GM12878 (cell line): ENCODE measurements around the gene FNDC3A. TPM values are rescaled to one million over a fixed set of nuclear protein-coding genes. Genes with fewer than 3 reads are reported as not detected.

Experiments
- ATAC-seq: fragments of 200-7000 bp; cut with Tn5 transposase; 3 replicates; pipeline ENCODE4 v1.9.1; 2020; ENCODE audit warnings: mild to moderate bottlenecking, moderate library complexity
- BruUV-seq: library from RNA; stranded (reverse); fragments of 400-500 nt; replicated peaks from 2 replicates; lab custom pipeline; 2021; lab: Mats Ljungman, UMichigan
- CTCF ChIA-PET: fragments of 300-600 bp; sonication (Branson Sonifier 250); formaldehyde crosslinking; extraction: SDS; loops from one replicate; lab custom pipeline; 2021; ENCODE audit warnings: inconsistent platforms; lab: Yijun Ruan, JAX
- POLR2A ChIA-PET: fragments of 350-600 bp; formaldehyde crosslinking; extraction: SDS; loops from one replicate; lab custom pipeline; 2021; ENCODE audit warnings: inconsistent platforms; lab: Charles Lee
- RAD21 ChIA-PET: fragments of 300-600 bp; sonication (Branson Sonifier 250); formaldehyde crosslinking; loops from one replicate; lab custom pipeline; 2023; ENCODE audit warnings: antibody characterized with exemption; ENCODE audit not compliant: unreplicated experiment; lab: Charles Lee
- SMC1A ChIA-PET: fragments of 300-600 bp; sonication (Branson Sonifier 250); formaldehyde crosslinking; loops from one replicate; lab custom pipeline; 2023; ENCODE audit not compliant: unreplicated experiment, uncharacterized antibody; lab: Charles Lee
- DNase-seq: peaks from one replicate; pipeline ENCODE4 v3.0.0-alpha.2; 2011; ENCODE audit warnings: low read depth, low spot score
- FAIRE-seq: peaks from 3 replicates; lab custom pipeline; 2011; peaks lifted over from hg19 to GRCh38; lab: Jason Lieb, UNC
- H2AFZ ChIP-seq: 2 replicates; pipeline ENCODE4 v1.6.0; 2011; ENCODE audit warnings: low read depth, low read length, control low read depth; ENCODE audit not compliant: control insufficient read depth
- H3K27ac ChIP-seq: 2 replicates; pipeline ENCODE4 v1.5.1; 2011; ENCODE audit warnings: control low read depth; ENCODE audit not compliant: control insufficient read depth, insufficient read depth
- H3K27me3 ChIP-seq, 2 experiments: replicated peaks in 1 of 2; 2 replicates each; pipeline versions ENCODE4 v1.6.0 to v1.6.1; 2011; ENCODE audit warnings: low read length in 1 of 2; ENCODE audit not compliant: control insufficient read depth in 2 of 2, insufficient read depth in 2 of 2
- H3K36me3 ChIP-seq, 2 experiments: 2 replicates each; pipeline ENCODE4 v1.5.1; 2011; ENCODE audit warnings: low read length in 1 of 2; ENCODE audit not compliant: control insufficient read depth in 2 of 2, insufficient read depth in 2 of 2
- H3K4me1 ChIP-seq: 2 replicates; pipeline ENCODE4 v1.6.1; 2011; ENCODE audit warnings: mild to moderate bottlenecking, low read length, moderate library complexity, mixed read lengths; ENCODE audit not compliant: control insufficient read depth, insufficient read depth
- H3K4me2 ChIP-seq: 2 replicates; pipeline ENCODE4 v1.6.0; 2011; ENCODE audit warnings: control low read depth; ENCODE audit not compliant: control insufficient read depth, insufficient read depth
- H3K4me3 ChIP-seq: fragments of 200-600 bp; sonication (generic); 2 replicates; pipeline ENCODE4 v1.5.1; 2016
- H3K79me2 ChIP-seq: 2 replicates; pipeline ENCODE4 v1.6.0; 2011; ENCODE audit warnings: low read length; ENCODE audit not compliant: control insufficient read depth, insufficient read depth
- H3K9ac ChIP-seq: 2 replicates; pipeline ENCODE4 v1.8.0; 2011; ENCODE audit warnings: low read length, control low read depth, mixed read lengths; ENCODE audit not compliant: control insufficient read depth, insufficient read depth
- H3K9me3 ChIP-seq: replicated peaks from 3 replicates; pipeline ENCODE4 v1.5.1; 2011; ENCODE audit warnings: mild to moderate bottlenecking, low read length; ENCODE audit not compliant: control insufficient read depth, insufficient read depth
- H4K20me1 ChIP-seq: 2 replicates; pipeline ENCODE4 v1.6.0; 2011; ENCODE audit not compliant: control insufficient read depth, insufficient read depth
- EGR1 ChIP-seq, 2 experiments: IDR thresholded peaks; 1 replicate in 1 of 2; 2 replicates in 1 of 2; pipeline ENCODE4 v1.6.1; 2011 to 2012; ENCODE audit warnings: low read depth in 2 of 2, low read length in 2 of 2, borderline replicate concordance in 1 of 2, mild to moderate bottlenecking in 1 of 2, moderate library complexity in 1 of 2
- HDAC2 ChIP-seq: fragments of 200-600 bp; sonication (generic); IDR thresholded peaks from 2 replicates; pipeline ENCODE4 v1.6.1; 2017
- MLLT1 ChIP-seq: fragments of 450-650 bp; IDR thresholded peaks from 2 replicates; pipeline ENCODE4 v1.6.1; 2016; ENCODE audit warnings: mild to moderate bottlenecking
- MTA3 ChIP-seq: IDR thresholded peaks from 2 replicates; pipeline ENCODE4 v1.6.1; 2012; ENCODE audit warnings: low read length, inconsistent platforms, borderline replicate concordance
- NFXL1 ChIP-seq: fragments of 450-650 bp; IDR thresholded peaks from 2 replicates; pipeline ENCODE4 v1.6.1; 2017; ENCODE audit warnings: antibody characterized with exemption, mild to moderate bottlenecking, borderline replicate concordance
- PAX5 ChIP-seq: IDR thresholded peaks from 2 replicates; pipeline ENCODE4 v1.6.1; 2011; ENCODE audit warnings: low read depth, low read length, borderline replicate concordance
- ZNF207 ChIP-seq: fragments of 450-650 bp; IDR thresholded peaks from 2 replicates; pipeline ENCODE4 v1.6.1; 2014; ENCODE audit warnings: antibody characterized with exemption, mild to moderate bottlenecking, borderline replicate concordance
- WGBS: methylation state at CpG from one replicate; pipeline ENCODE4 v1.1.6; 2016; ENCODE audit warnings: low lambda C conversion rate; ENCODE audit not compliant: insufficient replicate concordance, insufficient coverage; ENCODE audit errors: missing lambda C conversion rate; 5-methylcytosine and 5-hydroxymethylcytosine counted together
- in situ Hi-C: fragments of 300-500 bp; cut with MboI; formaldehyde crosslinking; loops from 9 replicates; pipeline ENCODE4 v1.14.3; 2018; ENCODE audit warnings: mixed read lengths
- intact Hi-C: fragments of 100-400 bp; cut with micrococcal nuclease; formaldehyde crosslinking; loops from one replicate; pipeline ENCODE4 v1.14.2; 2022; ENCODE audit not compliant: unreplicated experiment
- polyA plus RNA-seq, 11 experiments: library from polyadenylated mRNA; depleted of rRNA in 4 of 11; unstranded in 6 of 11; stranded (reverse) in 5 of 11; fragments of >200 nt; fragmentation: Nextera tagmentation in 4 of 11; fragmentation: Illumina TruSeq in 1 of 11; extraction: Ambion mirVana in 4 of 11; extraction: Trizol in 1 of 11; gene quantifications; 1 replicate in 1 of 11; 2 replicates in 10 of 11; pipeline versions ENCODE4 v1.2.1 to v1.2.3, GENCODE V29; 2011 to 2016; ENCODE audit warnings: inconsistent platforms in 2 of 11, missing spikeins in 2 of 11, low read depth in 1 of 11
- total RNA-seq, 4 experiments: library from RNA; depleted of rRNA in 3 of 4; stranded (reverse); fragments of >200 nt in 3 of 4; fragmentation: Illumina TruSeq in 1 of 4; extraction: Trizol in 1 of 4; gene quantifications; 2 replicates each; pipeline versions ENCODE4 v1.2.1 to v1.2.3, GENCODE V29; 2013 to 2021
- TF ChIP-seq, protein P1 (sequence below): IDR thresholded peaks from 2 replicates; pipeline ENCODE4 v1.6.1; 2012; ENCODE audit warnings: low read length, inconsistent platforms
- TF ChIP-seq, protein P2 (sequence below): fragments of 450-650 bp; IDR thresholded peaks from 2 replicates; pipeline ENCODE4 v1.6.1; 2017; ENCODE audit warnings: borderline replicate concordance
- TF ChIP-seq, protein P3 (sequence below): fragments of 450-650 bp; IDR thresholded peaks from 2 replicates; pipeline ENCODE4 v1.6.1; 2018; ENCODE audit warnings: borderline replicate concordance, mild to moderate bottlenecking; ENCODE audit not compliant: partially characterized antibody

FNDC3A gene
- total and polyA plus RNA-seq, 10 of the 15 experiments (the other 5 are each of a cell fraction or from before 2014, with no cell fraction given): 6.3 to 46.4 (median 22.8) TPM

- POLR2A ChIA-PET: no interaction called here
- Histone ChIP-seq H3K27ac (no peak overlapping the region), H3K9ac (no peak overlapping the region), H3K79me2 (no peaks in the 10 kb centered on the region), H3K9me3 (peaks cover 2% of the 10 kb centered on the region; the same call in 1 of the 3 replicates), H3K36me3 (no peaks in the 10 kb centered on the region), H2AFZ (no peak overlapping the region), H3K4me1 (peaks cover 4% of the 10 kb centered on the region), H3K27me3 (no peaks in the 10 kb centered on the region), H4K20me1 (no peaks in the 10 kb centered on the region), H3K4me2 (no peak overlapping the region), H3K4me3 (no peak overlapping the region)
- ATAC-seq (no peak; the same call in 2 of the 3 replicates), FAIRE-seq (peak; percentile 62), DNase-seq (no peak)
- BruUV-seq: no TSS peak
- in situ Hi-C loops: no loop called here
- RAD21 ChIA-PET: interaction anchor here (0.6 to 1.4 kb wide), 2 partner anchors 34 to 723 kb away, joined by 3 to 5 read pairs; partner anchors contain the start of gene CDADC1
- WGBS: 51% methylated on average over 6 of the region's 6 CpGs
- SMC1A ChIA-PET: interaction anchor here (0.7 to 1.3 kb wide), 4 partner anchors 8 to 33 kb away, joined by 3 to 5 read pairs (median 4); partner anchors contain the start of gene CDADC1
- intact Hi-C loops: no loop called here
- CTCF ChIA-PET: interaction anchor here (0.6 to 1.1 kb wide), 2 partner anchors 21 to 66 kb away, joined by 4 to 7 read pairs; no protein-coding TSS in a partner anchor
- no peak for TF ChIP-seq NFXL1
- TF ChIP-seq, protein P1, sequence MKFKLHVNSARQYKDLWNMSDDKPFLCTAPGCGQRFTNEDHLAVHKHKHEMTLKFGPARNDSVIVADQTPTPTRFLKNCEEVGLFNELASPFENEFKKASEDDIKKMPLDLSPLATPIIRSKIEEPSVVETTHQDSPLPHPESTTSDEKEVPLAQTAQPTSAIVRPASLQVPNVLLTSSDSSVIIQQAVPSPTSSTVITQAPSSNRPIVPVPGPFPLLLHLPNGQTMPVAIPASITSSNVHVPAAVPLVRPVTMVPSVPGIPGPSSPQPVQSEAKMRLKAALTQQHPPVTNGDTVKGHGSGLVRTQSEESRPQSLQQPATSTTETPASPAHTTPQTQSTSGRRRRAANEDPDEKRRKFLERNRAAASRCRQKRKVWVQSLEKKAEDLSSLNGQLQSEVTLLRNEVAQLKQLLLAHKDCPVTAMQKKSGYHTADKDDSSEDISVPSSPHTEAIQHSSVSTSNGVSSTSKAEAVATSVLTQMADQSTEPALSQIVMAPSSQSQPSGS: no peak
- TF ChIP-seq EGR1 (IDR thresholded peaks at IDR 0.05; ENCODE audit: borderline replicate concordance in 1 of 2, low read depth in 2 of 2, low read length in 2 of 2): no peak
- TF ChIP-seq ZNF207: no peak
- TF ChIP-seq PAX5: no peak
- TF ChIP-seq, protein P2, sequence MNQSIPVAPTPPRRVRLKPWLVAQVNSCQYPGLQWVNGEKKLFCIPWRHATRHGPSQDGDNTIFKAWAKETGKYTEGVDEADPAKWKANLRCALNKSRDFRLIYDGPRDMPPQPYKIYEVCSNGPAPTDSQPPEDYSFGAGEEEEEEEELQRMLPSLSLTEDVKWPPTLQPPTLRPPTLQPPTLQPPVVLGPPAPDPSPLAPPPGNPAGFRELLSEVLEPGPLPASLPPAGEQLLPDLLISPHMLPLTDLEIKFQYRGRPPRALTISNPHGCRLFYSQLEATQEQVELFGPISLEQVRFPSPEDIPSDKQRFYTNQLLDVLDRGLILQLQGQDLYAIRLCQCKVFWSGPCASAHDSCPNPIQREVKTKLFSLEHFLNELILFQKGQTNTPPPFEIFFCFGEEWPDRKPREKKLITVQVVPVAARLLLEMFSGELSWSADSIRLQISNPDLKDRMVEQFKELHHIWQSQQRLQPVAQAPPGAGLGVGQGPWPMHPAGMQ: no peak
- no peak for TF ChIP-seq MLLT1
- no peak for TF ChIP-seq HDAC2
- no peak for TF ChIP-seq MTA3
- TF ChIP-seq, protein P3, sequence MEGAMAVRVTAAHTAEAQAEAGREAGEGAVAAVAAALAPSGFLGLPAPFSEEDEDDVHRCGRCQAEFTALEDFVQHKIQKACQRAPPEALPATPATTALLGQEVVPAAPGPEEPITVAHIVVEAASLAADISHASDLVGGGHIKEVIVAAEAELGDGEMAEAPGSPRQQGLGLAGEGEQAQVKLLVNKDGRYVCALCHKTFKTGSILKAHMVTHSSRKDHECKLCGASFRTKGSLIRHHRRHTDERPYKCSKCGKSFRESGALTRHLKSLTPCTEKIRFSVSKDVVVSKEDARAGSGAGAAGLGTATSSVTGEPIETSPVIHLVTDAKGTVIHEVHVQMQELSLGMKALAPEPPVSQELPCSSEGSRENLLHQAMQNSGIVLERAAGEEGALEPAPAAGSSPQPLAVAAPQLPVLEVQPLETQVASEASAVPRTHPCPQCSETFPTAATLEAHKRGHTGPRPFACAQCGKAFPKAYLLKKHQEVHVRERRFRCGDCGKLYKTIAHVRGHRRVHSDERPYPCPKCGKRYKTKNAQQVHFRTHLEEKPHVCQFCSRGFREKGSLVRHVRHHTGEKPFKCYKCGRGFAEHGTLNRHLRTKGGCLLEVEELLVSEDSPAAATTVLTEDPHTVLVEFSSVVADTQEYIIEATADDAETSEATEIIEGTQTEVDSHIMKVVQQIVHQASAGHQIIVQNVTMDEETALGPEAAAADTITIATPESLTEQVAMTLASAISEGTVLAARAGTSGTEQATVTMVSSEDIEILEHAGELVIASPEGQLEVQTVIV: no peak
These were observed 238.5 kb downstream of the FNDC3A start for GRCh38 chr13:49213997-49214916.
